Measurements from ENCODE around the gene SRPRB. TPM values are rescaled to one million over a fixed set of nuclear protein-coding genes. Genes with fewer than 3 reads are reported as not detected.

Gene SRPRB
- total RNA-seq, 1 donor from 2014 or later, result 111 TPM

DNA sequence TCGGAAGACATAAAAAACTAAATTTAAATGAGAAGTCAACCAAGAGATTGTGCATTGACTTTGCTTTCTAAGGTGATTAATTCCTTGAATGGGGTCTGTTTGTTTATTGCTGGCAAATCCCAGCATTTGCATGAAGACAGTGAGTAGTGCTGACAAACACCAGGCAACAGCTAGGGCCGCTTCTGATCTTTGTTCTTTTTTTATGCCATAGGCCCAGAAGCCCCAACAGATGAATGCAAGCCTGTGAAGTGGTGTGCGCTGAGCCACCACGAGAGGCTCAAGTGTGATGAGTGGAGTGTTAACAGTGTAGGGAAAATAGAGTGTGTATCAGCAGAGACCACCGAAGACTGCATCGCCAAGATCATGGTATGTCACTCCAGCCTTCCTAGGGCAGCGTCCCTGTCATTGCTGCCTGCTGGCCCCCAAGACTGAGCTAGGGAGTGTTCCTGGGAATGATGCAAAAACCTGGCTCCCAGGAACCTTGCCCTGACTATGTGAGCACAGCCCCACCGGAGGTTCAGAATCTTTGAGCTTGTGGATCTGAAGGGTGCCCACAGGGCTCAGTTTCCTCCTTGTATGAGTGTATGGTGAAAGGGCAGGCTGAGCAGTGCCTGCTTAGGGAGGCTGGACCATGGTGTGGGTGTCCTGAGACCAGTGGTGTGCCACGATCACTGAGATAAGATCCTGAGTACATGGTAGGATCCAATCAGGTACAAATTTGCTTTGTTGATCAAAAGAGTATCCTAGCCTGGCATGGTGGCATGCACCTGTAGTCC, 46.5 kb upstream of the SRPRB start:
- Histone ChIP-seq H3K27me3 (ENCODE audit: control insufficient read depth, insufficient read depth, low read length) (no peaks in the 10 kb centered on the region), H3K36me3 (ENCODE audit: control insufficient read depth, insufficient read depth, low read length) (no peaks in the 10 kb centered on the region), H3K4me3 (ENCODE audit: low read depth, low read length) (no peak overlapping the region)
- TF ChIP-seq, protein P1, sequence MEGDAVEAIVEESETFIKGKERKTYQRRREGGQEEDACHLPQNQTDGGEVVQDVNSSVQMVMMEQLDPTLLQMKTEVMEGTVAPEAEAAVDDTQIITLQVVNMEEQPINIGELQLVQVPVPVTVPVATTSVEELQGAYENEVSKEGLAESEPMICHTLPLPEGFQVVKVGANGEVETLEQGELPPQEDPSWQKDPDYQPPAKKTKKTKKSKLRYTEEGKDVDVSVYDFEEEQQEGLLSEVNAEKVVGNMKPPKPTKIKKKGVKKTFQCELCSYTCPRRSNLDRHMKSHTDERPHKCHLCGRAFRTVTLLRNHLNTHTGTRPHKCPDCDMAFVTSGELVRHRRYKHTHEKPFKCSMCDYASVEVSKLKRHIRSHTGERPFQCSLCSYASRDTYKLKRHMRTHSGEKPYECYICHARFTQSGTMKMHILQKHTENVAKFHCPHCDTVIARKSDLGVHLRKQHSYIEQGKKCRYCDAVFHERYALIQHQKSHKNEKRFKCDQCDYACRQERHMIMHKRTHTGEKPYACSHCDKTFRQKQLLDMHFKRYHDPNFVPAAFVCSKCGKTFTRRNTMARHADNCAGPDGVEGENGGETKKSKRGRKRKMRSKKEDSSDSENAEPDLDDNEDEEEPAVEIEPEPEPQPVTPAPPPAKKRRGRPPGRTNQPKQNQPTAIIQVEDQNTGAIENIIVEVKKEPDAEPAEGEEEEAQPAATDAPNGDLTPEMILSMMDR (IDR thresholded peaks at IDR 0.05; ENCODE audit: insufficient read depth, low read length, severe bottlenecking), result no peak
- no peak for FAIRE-seq
- no peak for DNase-seq (ENCODE audit: low read depth)

DNA sequence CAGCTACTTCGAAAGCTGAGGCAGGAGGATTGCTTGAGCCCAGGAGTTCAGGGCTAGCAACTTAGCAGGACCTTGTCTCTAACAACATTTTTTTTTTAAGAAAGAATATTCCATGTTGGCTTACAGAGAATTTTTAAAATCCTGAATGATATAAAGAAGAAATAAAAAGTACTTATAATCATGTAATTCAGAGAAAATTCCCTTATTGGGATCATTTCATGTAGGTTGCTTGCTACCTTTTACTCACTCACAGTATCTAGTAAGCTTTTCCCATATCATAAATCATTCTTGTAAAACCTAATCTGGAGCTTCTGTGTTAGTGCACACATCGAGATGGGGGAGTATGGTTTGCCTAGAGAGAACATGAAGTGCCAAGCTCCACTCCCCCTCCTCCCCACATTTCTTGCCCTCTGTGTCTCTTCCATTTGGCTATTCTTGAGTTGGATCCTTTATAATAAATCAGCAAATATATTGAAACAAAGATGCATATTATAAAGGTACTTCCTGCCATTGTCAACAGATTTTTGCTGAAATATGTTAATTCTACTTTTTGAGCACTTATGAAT, 45.8 kb upstream of the SRPRB start:
- H3K4me3 ChIP-seq (ENCODE audit: low read depth, low read length), result no peak overlapping the region
- no peaks in the 10 kb centered on the region for H3K27me3 ChIP-seq (ENCODE audit: control insufficient read depth, insufficient read depth, low read length)
- TF ChIP-seq, protein P1 (IDR thresholded peaks at IDR 0.05; ENCODE audit: insufficient read depth, low read length, severe bottlenecking), result no peak
- no peak for DNase-seq (ENCODE audit: low read depth)
- FAIRE-seq, result no peak
- H3K36me3 ChIP-seq (ENCODE audit: control insufficient read depth, insufficient read depth, low read length), result no peaks in the 10 kb centered on the region

DNA sequence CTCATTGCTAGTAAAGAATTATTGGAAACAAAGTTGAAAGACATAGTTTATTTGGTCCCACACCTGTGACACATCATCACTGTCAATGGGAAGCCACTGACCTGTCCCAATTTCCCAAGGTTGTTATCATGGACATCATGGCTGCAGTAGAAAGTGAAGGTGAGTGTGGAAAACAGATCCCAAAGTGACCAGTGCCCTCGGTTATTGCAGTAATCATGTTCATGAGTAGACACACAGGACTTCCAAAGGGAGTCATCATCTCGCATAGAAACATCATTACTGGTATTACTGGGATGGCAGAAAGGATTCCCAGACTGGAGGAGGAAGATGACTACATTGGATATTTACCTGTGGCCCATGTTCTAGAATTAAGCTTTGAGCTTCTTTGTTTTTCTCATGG, 44.7 kb upstream of the SRPRB start:
- TF ChIP-seq, protein P1 (IDR thresholded peaks at IDR 0.05; ENCODE audit: insufficient read depth, low read length, severe bottlenecking), result no peak
- DNase-seq (ENCODE audit: low read depth) (no peak), FAIRE-seq (no peak)
- H3K36me3 ChIP-seq (ENCODE audit: control insufficient read depth, insufficient read depth, low read length), result no peaks in the 10 kb centered on the region
- H3K27me3 ChIP-seq (ENCODE audit: control insufficient read depth, insufficient read depth, low read length), result no peaks in the 10 kb centered on the region
- H3K4me3 ChIP-seq (ENCODE audit: low read depth, low read length), result no peak overlapping the region

DNA sequence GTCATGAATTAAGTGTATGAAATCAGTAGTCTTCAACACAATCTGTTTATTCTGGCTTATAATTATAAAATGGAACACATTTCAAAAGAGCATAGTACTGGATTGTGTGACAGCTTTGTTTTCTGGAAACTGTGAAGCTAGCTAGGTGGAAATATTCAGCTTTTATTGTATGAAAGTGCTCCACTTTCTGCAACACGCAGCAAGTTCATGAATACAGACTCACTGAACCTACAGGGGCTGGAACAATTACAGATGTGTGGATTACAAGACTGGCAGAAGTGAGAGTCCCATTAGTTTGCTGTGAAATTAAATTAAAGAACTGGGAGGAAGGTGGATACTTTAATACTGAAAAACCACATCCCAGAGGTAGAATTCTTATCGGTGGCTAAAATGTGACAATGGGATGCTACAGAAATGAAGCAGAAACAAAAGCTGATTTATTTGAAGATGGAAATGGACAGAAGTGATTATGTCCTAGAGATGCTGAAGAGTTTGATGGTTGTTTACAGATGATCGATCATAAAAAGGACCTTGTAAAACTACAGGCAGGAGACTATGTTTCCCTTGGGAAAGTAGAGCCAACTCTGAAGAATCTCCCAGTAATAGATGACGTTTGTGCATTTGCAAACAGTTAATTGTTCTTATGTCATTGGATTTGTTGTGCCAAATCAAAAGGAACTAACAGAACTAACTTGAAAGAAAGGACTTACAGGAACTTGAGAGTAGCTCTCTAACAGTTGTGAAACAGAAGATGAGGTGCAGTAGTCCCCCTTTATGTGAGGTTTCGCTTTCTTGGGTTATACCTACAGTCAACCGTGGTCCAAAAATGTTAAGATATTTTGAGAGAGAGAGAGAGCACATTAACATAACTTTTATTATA, 43.8 kb upstream of the SRPRB start:
- TF ChIP-seq, protein P1 (IDR thresholded peaks at IDR 0.05; ENCODE audit: insufficient read depth, low read length, severe bottlenecking), result no peak
- H3K27me3 ChIP-seq (ENCODE audit: control insufficient read depth, insufficient read depth, low read length), result no peaks in the 10 kb centered on the region
- DNase-seq (ENCODE audit: low read depth) (no peak), FAIRE-seq (no peak)
- H3K36me3 ChIP-seq (ENCODE audit: control insufficient read depth, insufficient read depth, low read length), result no peaks in the 10 kb centered on the region
- H3K4me3 ChIP-seq (ENCODE audit: low read depth, low read length), result no peak overlapping the region

DNA sequence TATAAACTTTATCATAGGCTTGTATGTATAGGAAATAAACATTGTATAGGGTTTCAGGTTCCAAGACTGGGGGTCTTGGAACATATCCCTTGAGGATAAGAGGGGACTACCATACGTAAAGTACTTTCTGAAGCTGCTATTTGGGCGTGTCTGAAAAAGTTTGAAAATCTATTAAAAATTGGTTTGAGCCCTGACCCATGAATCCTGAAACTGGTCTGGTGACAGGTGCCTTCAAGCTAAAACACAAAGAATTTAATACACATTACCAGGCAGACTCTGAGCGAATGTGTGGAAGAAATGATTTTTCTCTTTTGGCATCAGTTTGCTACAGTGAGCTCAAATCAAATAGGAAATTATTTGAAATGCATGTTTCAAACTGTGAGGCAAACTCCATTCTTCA, 43.1 kb upstream of the SRPRB start:
- FAIRE-seq (no peak), DNase-seq (ENCODE audit: low read depth) (no peak)
- TF ChIP-seq, protein P1 (IDR thresholded peaks at IDR 0.05; ENCODE audit: insufficient read depth, low read length, severe bottlenecking), result no peak
- Histone ChIP-seq H3K27me3 (ENCODE audit: control insufficient read depth, insufficient read depth, low read length) (no peaks in the 10 kb centered on the region), H3K36me3 (ENCODE audit: control insufficient read depth, insufficient read depth, low read length) (no peaks in the 10 kb centered on the region), H3K4me3 (ENCODE audit: low read depth, low read length) (no peak overlapping the region)

All from bronchial epithelial cell (primary cell).